Measurements from ENCODE around the gene PPP6R2. TPM values are rescaled to one million over a fixed set of nuclear protein-coding genes. Genes with fewer than 3 reads are reported as not detected.

Gene PPP6R2
- total and polyA plus RNA-seq, 2 of the 4 experiments (the other 2 are of a cell fraction) = 49.2 to 51.6 TPM

DNA sequence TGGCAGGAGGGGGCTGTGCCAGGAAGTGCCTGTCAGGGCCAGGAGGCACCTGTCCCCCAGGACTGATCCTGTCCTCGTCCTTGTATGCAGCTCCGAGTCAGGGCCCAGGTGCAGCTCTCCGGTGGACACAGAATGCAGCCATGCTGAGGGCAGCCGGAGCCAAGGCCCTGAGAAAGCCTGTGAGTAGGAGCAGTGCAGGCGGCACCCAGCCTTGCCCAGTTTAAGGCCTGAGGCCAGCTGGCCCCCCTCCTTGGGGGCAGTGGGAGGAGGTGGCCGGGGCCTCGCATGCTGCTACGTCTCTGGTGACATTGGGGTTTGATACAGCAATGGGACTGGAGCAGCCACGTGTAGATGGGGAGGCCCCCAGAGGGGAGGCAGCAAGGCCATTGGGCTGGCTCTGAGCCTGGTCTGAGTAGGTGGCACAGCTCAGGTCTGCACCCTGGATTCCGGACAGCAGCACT lies 96.8 kb downstream of the PPP6R2 start:
- Histone ChIP-seq H2BK5ac (ENCODE audit: low read depth, low read length, poor library complexity, severe bottlenecking) (no peak overlapping the region), H3K27ac (ENCODE audit: insufficient read depth, low read length) (no peak overlapping the region), H3K9me3 (ENCODE audit: control insufficient read depth, insufficient read depth, low read length) (no peaks in the 10 kb centered on the region), H3K9ac (ENCODE audit: low read depth, low read length) (no peak overlapping the region), H3K4me3 (ENCODE audit: insufficient read depth, low read depth, low read length) (no peak overlapping the region), H3K9me1 (ENCODE audit: insufficient read depth, low read length) (no peaks in the 10 kb centered on the region), H3K18ac (ENCODE audit: low read depth, low read length) (no peak overlapping the region), H4K91ac (ENCODE audit: insufficient read depth, low read depth, low read length) (no peak overlapping the region), H3K4me1 (ENCODE audit: control insufficient read depth, insufficient read depth, low read length) (no peaks in the 10 kb centered on the region), H4K20me1 (ENCODE audit: insufficient read depth, low read length) (peaks cover 11% of the 10 kb centered on the region), H2BK15ac (ENCODE audit: low read depth, low read length) (no peak overlapping the region), H3K4me2 (ENCODE audit: low read depth, low read length) (no peak overlapping the region), H3K27me3 (ENCODE audit: control insufficient read depth, insufficient read depth, low read length) (no peaks in the 10 kb centered on the region), H3K14ac (replicated peaks; ENCODE audit: low read depth, low read length) (no peak overlapping the region), H3K36me3 (ENCODE audit: control insufficient read depth, insufficient read depth, low read length) (peaks cover 75% of the 10 kb centered on the region), H2AFZ (replicated peaks; ENCODE audit: low read length, poor library complexity) (no peak overlapping the region), H3K4ac (ENCODE audit: low read depth, low read length) (no peak overlapping the region), H4K5ac (ENCODE audit: low read depth, low read length) (no peak overlapping the region), H4K8ac (ENCODE audit: low read depth in 2 of 2, low read length in 2 of 2) (no peak overlapping the region), H2BK20ac (ENCODE audit: low read depth, low read length) (no peak overlapping the region), H2BK120ac (ENCODE audit: low read depth, low read length) (no peak overlapping the region), H2AK9ac (replicated peaks; ENCODE audit: low read depth, low read length, poor library complexity) (peak overlapping the region; percentile 55), H3K23ac (ENCODE audit: low read depth, low read length) (no peak overlapping the region), H2AK5ac (ENCODE audit: low read depth, low read length) (no peak overlapping the region), H3K79me1 (ENCODE audit: low read depth in 1 of 2, low read length in 2 of 2) (peaks cover 0 to 3% of the 10 kb centered on the region in 2 experiments; a peak in 1 of 4 replicates), H3K56ac (ENCODE audit: extremely low read depth, insufficient read depth, low read length) (no peak overlapping the region)
- no peak for TF ChIP-seq POLR2A (IDR thresholded peaks at IDR 0.05; ENCODE audit: low read depth, low read length)
- no peak for TF ChIP-seq CEBPB (IDR thresholded peaks at IDR 0.05; ENCODE audit: low read depth, low read length)
- TF ChIP-seq MAFK (IDR thresholded peaks at IDR 0.05; ENCODE audit: low read depth, low read length) = no peak
- TF ChIP-seq, protein P1, sequence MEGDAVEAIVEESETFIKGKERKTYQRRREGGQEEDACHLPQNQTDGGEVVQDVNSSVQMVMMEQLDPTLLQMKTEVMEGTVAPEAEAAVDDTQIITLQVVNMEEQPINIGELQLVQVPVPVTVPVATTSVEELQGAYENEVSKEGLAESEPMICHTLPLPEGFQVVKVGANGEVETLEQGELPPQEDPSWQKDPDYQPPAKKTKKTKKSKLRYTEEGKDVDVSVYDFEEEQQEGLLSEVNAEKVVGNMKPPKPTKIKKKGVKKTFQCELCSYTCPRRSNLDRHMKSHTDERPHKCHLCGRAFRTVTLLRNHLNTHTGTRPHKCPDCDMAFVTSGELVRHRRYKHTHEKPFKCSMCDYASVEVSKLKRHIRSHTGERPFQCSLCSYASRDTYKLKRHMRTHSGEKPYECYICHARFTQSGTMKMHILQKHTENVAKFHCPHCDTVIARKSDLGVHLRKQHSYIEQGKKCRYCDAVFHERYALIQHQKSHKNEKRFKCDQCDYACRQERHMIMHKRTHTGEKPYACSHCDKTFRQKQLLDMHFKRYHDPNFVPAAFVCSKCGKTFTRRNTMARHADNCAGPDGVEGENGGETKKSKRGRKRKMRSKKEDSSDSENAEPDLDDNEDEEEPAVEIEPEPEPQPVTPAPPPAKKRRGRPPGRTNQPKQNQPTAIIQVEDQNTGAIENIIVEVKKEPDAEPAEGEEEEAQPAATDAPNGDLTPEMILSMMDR (conservative IDR thresholded peaks at IDR 0.05; ENCODE audit: low read depth, low read length) = no peak
- no peak for TF ChIP-seq MXI1 (IDR thresholded peaks at IDR 0.05; ENCODE audit: borderline replicate concordance, low read depth, low read length)
- no peak for TF ChIP-seq RFX5 (IDR thresholded peaks at IDR 0.05; ENCODE audit: low read depth, low read length)
- TF ChIP-seq, protein P2, sequence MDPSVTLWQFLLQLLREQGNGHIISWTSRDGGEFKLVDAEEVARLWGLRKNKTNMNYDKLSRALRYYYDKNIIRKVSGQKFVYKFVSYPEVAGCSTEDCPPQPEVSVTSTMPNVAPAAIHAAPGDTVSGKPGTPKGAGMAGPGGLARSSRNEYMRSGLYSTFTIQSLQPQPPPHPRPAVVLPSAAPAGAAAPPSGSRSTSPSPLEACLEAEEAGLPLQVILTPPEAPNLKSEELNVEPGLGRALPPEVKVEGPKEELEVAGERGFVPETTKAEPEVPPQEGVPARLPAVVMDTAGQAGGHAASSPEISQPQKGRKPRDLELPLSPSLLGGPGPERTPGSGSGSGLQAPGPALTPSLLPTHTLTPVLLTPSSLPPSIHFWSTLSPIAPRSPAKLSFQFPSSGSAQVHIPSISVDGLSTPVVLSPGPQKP (IDR thresholded peaks at IDR 0.05; ENCODE audit: borderline replicate concordance, low read depth, low read length) = no peak
- no peak for TF ChIP-seq MAZ (IDR thresholded peaks at IDR 0.05; ENCODE audit: borderline replicate concordance, low read depth, low read length)
- no peak for TF ChIP-seq BHLHE40 (IDR thresholded peaks at IDR 0.05; ENCODE audit: low read depth, low read length)
- TF ChIP-seq CHD1 (IDR thresholded peaks at IDR 0.05; ENCODE audit: low read depth, low read length) = no peak
- no peak for TF ChIP-seq FOS (IDR thresholded peaks at IDR 0.05; ENCODE audit: low read depth, low read length)
- TF ChIP-seq SMC3 (IDR thresholded peaks at IDR 0.05; ENCODE audit: low read depth, low read length) = no peak
- no peak for TF ChIP-seq RCOR1 (IDR thresholded peaks at IDR 0.05; ENCODE audit: insufficient replicate concordance, low read length)
- no peak for TF ChIP-seq NFE2L2 (IDR thresholded peaks at IDR 0.05; ENCODE audit: low read depth, low read length)
- TF ChIP-seq, protein P3, sequence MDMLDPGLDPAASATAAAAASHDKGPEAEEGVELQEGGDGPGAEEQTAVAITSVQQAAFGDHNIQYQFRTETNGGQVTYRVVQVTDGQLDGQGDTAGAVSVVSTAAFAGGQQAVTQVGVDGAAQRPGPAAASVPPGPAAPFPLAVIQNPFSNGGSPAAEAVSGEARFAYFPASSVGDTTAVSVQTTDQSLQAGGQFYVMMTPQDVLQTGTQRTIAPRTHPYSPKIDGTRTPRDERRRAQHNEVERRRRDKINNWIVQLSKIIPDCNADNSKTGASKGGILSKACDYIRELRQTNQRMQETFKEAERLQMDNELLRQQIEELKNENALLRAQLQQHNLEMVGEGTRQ (IDR thresholded peaks at IDR 0.05; ENCODE audit: low read depth, low read length) = no peak
- TF ChIP-seq RAD21 (IDR thresholded peaks at IDR 0.05; ENCODE audit: low read length) = no peak
- ChIA-PET POLR2A (ENCODE audit: unreplicated experiment) (no interaction called here), CTCF (no interaction called here)
- intact Hi-C loops (cut with micrococcal nuclease) (no loop called here), dilution Hi-C loops (cut with HindIII; ENCODE audit: low sequenced_read_pairs, unreplicated experiment) (no loop called here), in situ Hi-C loops (cut with MboI; ENCODE audit: low sequenced_read_pairs) (no loop called here)
- WGBS, 2 experiments (ENCODE audit: extremely low coverage in 2 of 2, insufficient read length in 1 of 2) = 94% methylated on average over 5 of the region's 10 CpGs; no CpG with 5 or more reads in 1 of the 2 experiments
- ATAC-seq (ENCODE audit: low read depth) (no peak), DNase-seq (no peak)
- BruUV-seq (replicated peaks) = no TSS peak
